Measurements from ENCODE around the gene LSM4.

Gene LSM4

GRCh38 chr19:18306888-18307260 lies 16.0 kb downstream of the LSM4 start:
- Histone ChIP-seq H3K9ac (peak overlapping the region; percentile 31 to 93 (median 87)), H3K27me3 (no peaks in the 10 kb centered on the region), H4K20me1 (peaks cover 0 to 13% (median 0%) of the 10 kb centered on the region in 11 experiments; a peak in 4 of 22 replicates), H3K4me2 (peak overlapping the region; percentile 88 to 99 (median 95)), H3K27ac (peak overlapping the region; percentile 26 to 99 (median 94); a peak in 21 of 22 replicates), H3K9me3 (replicated peaks in 1 of 11) (no peaks in the 10 kb centered on the region), H3K36me3 (peaks cover 29 to 47% (median 37%) of the 10 kb centered on the region in 11 experiments), H3K4me1 (peaks cover 72 to 91% (median 76%) of the 10 kb centered on the region in 10 experiments), H3K4me3 (peak overlapping the region in 9 of 10 experiments; percentile 4 to 65 (median 47); a peak in 14 of 20 replicates)
- no peak for TF ChIP-seq Cebpa-rat (IDR thresholded peaks at IDR 0.05)

- peak overlapping the region in 10 of 11 experiments; percentile 45 to 99 (median 94); a peak in 21 of 22 replicates for H3K27ac ChIP-seq
- H3K4me3 ChIP-seq, result peak overlapping the region in 9 of 10 experiments; percentile 4 to 65 (median 48); a peak in 15 of 20 replicates
- TF ChIP-seq Cebpa-rat (IDR thresholded peaks at IDR 0.05), result no peak
- H3K27me3 ChIP-seq, result no peaks in the 10 kb centered on the region
- peak overlapping the region; percentile 88 to 99 (median 95) for H3K4me2 ChIP-seq
- H3K36me3 ChIP-seq, result peaks cover 24 to 41% (median 32%) of the 10 kb centered on the region in 11 experiments; a peak in 21 of 22 replicates
- H3K4me1 ChIP-seq, result peaks cover 78 to 95% (median 81%) of the 10 kb centered on the region in 10 experiments
- H3K9ac ChIP-seq, result peak overlapping the region; percentile 31 to 93 (median 87); a peak in 21 of 22 replicates
- H3K9me3 ChIP-seq (replicated peaks in 1 of 11), result no peaks in the 10 kb centered on the region
- H4K20me1 ChIP-seq, result peaks cover 0 to 8% (median 0%) of the 10 kb centered on the region in 11 experiments; a peak in 4 of 22 replicates
Observed at GRCh38 chr19:18306209-18306887, 16.5 kb downstream of the LSM4 start.

- Histone ChIP-seq H3K4me2 (peak overlapping the region; percentile 88 to 99 (median 95)), H3K9ac (peak overlapping the region; percentile 82 to 93 (median 87)), H3K9me3 (replicated peaks in 1 of 11) (no peaks in the 10 kb centered on the region), H4K20me1 (peaks cover 0 to 3% (median 0%) of the 10 kb centered on the region in 11 experiments; a peak in 2 of 22 replicates), H3K27ac (peak overlapping the region; percentile 85 to 99 (median 95)), H3K36me3 (peaks cover 8 to 25% (median 16%) of the 10 kb centered on the region in 11 experiments; a peak in 21 of 22 replicates), H3K4me3 (peak overlapping the region; percentile 42 to 65 (median 58)), H3K4me1 (peaks cover 79 to 96% (median 88%) of the 10 kb centered on the region in 10 experiments), H3K27me3 (no peaks in the 10 kb centered on the region)
- TF ChIP-seq Cebpa-rat (IDR thresholded peaks at IDR 0.05), result no peak
Observed at GRCh38 chr19:18304458-18305310, 18.2 kb downstream of the LSM4 start.

- H3K36me3 ChIP-seq, result peaks cover 2 to 19% (median 10%) of the 10 kb centered on the region in 11 experiments; a peak in 21 of 22 replicates
- H3K27me3 ChIP-seq, result no peaks in the 10 kb centered on the region
- TF ChIP-seq Cebpa-rat (IDR thresholded peaks at IDR 0.05), result no peak
- peak overlapping the region; percentile 85 to 99 (median 95) for H3K27ac ChIP-seq
- H3K4me3 ChIP-seq, result peak overlapping the region; percentile 42 to 65 (median 58)
- peak overlapping the region; percentile 82 to 93 (median 87) for H3K9ac ChIP-seq
- H3K9me3 ChIP-seq (replicated peaks in 1 of 11), result no peaks in the 10 kb centered on the region
- H4K20me1 ChIP-seq, result peaks cover 0 to 3% (median 0%) of the 10 kb centered on the region in 11 experiments; a peak in 1 of 22 replicates
- peaks cover 73 to 95% (median 88%) of the 10 kb centered on the region in 10 experiments for H3K4me1 ChIP-seq
- peak overlapping the region; percentile 88 to 99 (median 95) for H3K4me2 ChIP-seq
Observed at GRCh38 chr19:18304208-18304457, 18.7 kb downstream of the LSM4 start.

GRCh38 chr19:18301718-18302111 lies 21.2 kb downstream of the LSM4 start:
- Histone ChIP-seq H3K4me1 (peaks cover 49 to 84% (median 71%) of the 10 kb centered on the region in 10 experiments), H3K9me3 (replicated peaks in 1 of 11) (no peaks in the 10 kb centered on the region), H3K4me3 (no peak overlapping the region), H3K9ac (peak overlapping the region in 10 of 11 experiments; percentile 41 to 93 (median 88); a peak in 14 of 22 replicates), H3K27me3 (no peaks in the 10 kb centered on the region), H3K4me2 (peak overlapping the region; percentile 88 to 99 (median 95); a peak in 17 of 22 replicates), H4K20me1 (peaks cover 0 to 3% (median 0%) of the 10 kb centered on the region in 11 experiments; a peak in 1 of 22 replicates), H3K36me3 (no peaks in the 10 kb centered on the region), H3K27ac (peak overlapping the region in 10 of 11 experiments; percentile 87 to 99 (median 95); a peak in 16 of 22 replicates)
- TF ChIP-seq Cebpa-rat (IDR thresholded peaks at IDR 0.05), result no peak

- H3K4me2 ChIP-seq, result peak overlapping the region in 6 of 11 experiments; percentile 93 to 97 (median 94); a peak in 10 of 22 replicates
- TF ChIP-seq Cebpa-rat (IDR thresholded peaks at IDR 0.05), result no peak
- H4K20me1 ChIP-seq, result no peaks in the 10 kb centered on the region
- H3K9me3 ChIP-seq (replicated peaks in 1 of 11), result no peaks in the 10 kb centered on the region
- peak overlapping the region in 8 of 11 experiments; percentile 2 to 88 (median 37); a peak in 6 of 22 replicates for H3K9ac ChIP-seq
- no peak overlapping the region for H3K4me3 ChIP-seq
- peaks cover 43 to 79% (median 65%) of the 10 kb centered on the region in 10 experiments for H3K4me1 ChIP-seq
- peak overlapping the region; percentile 38 to 99 (median 95); a peak in 15 of 22 replicates for H3K27ac ChIP-seq
- no peaks in the 10 kb centered on the region for H3K27me3 ChIP-seq
- H3K36me3 ChIP-seq, result no peaks in the 10 kb centered on the region
Observed at GRCh38 chr19:18300930-18301717, 21.8 kb downstream of the LSM4 start.

GRCh38 chr19:18299654-18300053 lies 23.2 kb downstream of the LSM4 start:
- TF ChIP-seq Cebpa-rat (IDR thresholded peaks at IDR 0.05), result no peak
- Histone ChIP-seq H4K20me1 (no peaks in the 10 kb centered on the region), H3K36me3 (no peaks in the 10 kb centered on the region), H3K27me3 (no peaks in the 10 kb centered on the region), H3K27ac (peak overlapping the region in 1 of 11 experiments; percentile 11; a peak in 1 of 22 replicates), H3K4me1 (peaks cover 29 to 66% (median 51%) of the 10 kb centered on the region in 10 experiments), H3K4me2 (peak overlapping the region in 3 of 11 experiments; percentile 36 to 64 (median 50); a peak in 2 of 22 replicates), H3K9ac (no peak overlapping the region), H3K4me3 (no peak overlapping the region), H3K9me3 (replicated peaks in 1 of 11) (no peaks in the 10 kb centered on the region)

- H3K9ac ChIP-seq, result peak overlapping the region in 3 of 11 experiments; percentile 2 to 28 (median 3); a peak in 3 of 22 replicates
- no peaks in the 10 kb centered on the region for H3K9me3 ChIP-seq (replicated peaks in 1 of 11)
- no peaks in the 10 kb centered on the region for H3K27me3 ChIP-seq
- H3K4me2 ChIP-seq, result peak overlapping the region in 7 of 11 experiments; percentile 16 to 64 (median 29); a peak in 8 of 22 replicates
- no peaks in the 10 kb centered on the region for H4K20me1 ChIP-seq
- no peak overlapping the region for H3K4me3 ChIP-seq
- H3K36me3 ChIP-seq, result no peaks in the 10 kb centered on the region
- H3K27ac ChIP-seq, result peak overlapping the region in 4 of 11 experiments; percentile 4 to 30 (median 8); a peak in 2 of 22 replicates
- TF ChIP-seq Cebpa-rat (IDR thresholded peaks at IDR 0.05), result no peak
- H3K4me1 ChIP-seq, result peaks cover 29 to 68% (median 52%) of the 10 kb centered on the region in 10 experiments
Observed at GRCh38 chr19:18298601-18299000, 24.3 kb downstream of the LSM4 start.
